GM23338 (cell line): ENCODE measurements around the gene CAPN1.

ENCODE experiments used
- CREB1 ChIP-seq: fragments of 250-450 bp; sonication (Bioruptor Pico); IDR thresholded peaks from 2 replicates; pipeline ENCODE4 v1.5.0; 2020; ENCODE audit warnings: low read depth, mild to moderate bottlenecking, moderate library complexity
- CTCF ChIP-seq, 2 experiments: fragments of 200-600 bp in 1 of 2; sonication (generic) in 1 of 2; conservative IDR thresholded peaks; 2 replicates each; pipeline versions ENCODE4 v1.5.1 to v1.6.1; 2016 to 2017; ENCODE audit warnings: antibody characterized with exemption in 2 of 2, low read depth in 2 of 2, mild to moderate bottlenecking in 2 of 2, moderate library complexity in 1 of 2
- EZH2 ChIP-seq: fragments of 200-600 bp; sonication (generic); IDR thresholded peaks from one replicate; pipeline ENCODE4 v1.8.0; 2017; ENCODE audit warnings: antibody characterized with exemption, mild to moderate bottlenecking, low read depth; ENCODE audit not compliant: unreplicated experiment
- POLR2AphosphoS5 ChIP-seq: IDR thresholded peaks from 2 replicates; pipeline ENCODE4 v1.6.1; 2016; ENCODE audit warnings: antibody characterized with exemption, low read depth
- ZNF114 ChIP-seq: fragments of 250-450 bp; sonication (Bioruptor Pico); IDR thresholded peaks from 2 replicates; pipeline ENCODE4 v1.5.0; 2020; ENCODE audit warnings: mild to moderate bottlenecking, moderate library complexity

DNA sequence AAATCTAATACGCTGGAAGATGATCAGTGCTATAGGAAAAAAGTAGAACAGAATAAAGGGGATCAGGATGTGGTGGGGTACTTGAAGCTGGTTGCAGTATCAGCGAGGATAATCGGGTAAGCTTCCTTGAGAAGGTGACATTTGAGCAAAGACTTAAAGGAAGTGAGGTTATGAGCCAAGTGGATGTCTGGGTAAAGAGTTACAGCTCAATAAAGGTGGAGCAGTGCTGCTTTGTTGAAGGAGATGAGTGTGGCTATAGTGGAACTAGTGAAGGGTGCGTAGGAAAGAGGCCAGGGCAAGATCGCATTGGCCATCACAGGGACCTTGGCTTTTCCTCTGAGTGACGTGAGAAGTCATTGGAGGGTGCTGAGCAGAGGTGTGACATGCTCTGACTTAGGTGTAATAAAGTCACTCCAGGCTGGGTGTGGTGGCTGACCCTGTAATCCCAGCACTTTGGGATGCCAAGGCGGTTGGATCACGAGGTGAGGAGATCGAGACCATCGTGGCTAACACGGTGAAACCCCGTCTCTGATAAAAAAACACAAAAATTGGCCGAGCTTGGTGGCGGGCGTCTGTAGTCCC lies 45.1 kb upstream of the CAPN1 start:
- TF ChIP-seq EZH2: no peak
- TF ChIP-seq POLR2AphosphoS5: no peak
- no peak for TF ChIP-seq ZNF114 (CRISPR knock-in tag)
- TF ChIP-seq CTCF (conservative IDR thresholded peaks at IDR 0.05; ENCODE audit: low read depth in 2 of 2): no peak
- TF ChIP-seq CREB1 (CRISPR knock-in tag): no peak
